GM18498 (cell line): ENCODE results near the gene EFCAB8.

Experiments
- ATAC-seq: cut with Tn5 transposase; IDR thresholded peaks from one replicate; pipeline ENCODE4 v1.9.1; 2021; ENCODE audit warnings: mild to moderate bottlenecking, moderate library complexity; ENCODE audit not compliant: unreplicated experiment

The EFCAB8 gene

GRCh38 chr20:33005132-33005566 is 146.4 kb downstream of the EFCAB8 start:
- no peak for ATAC-seq

- ATAC-seq: no peak
Observed at GRCh38 chr20:33005908-33006775, 147.4 kb downstream of the EFCAB8 start.

DNA sequence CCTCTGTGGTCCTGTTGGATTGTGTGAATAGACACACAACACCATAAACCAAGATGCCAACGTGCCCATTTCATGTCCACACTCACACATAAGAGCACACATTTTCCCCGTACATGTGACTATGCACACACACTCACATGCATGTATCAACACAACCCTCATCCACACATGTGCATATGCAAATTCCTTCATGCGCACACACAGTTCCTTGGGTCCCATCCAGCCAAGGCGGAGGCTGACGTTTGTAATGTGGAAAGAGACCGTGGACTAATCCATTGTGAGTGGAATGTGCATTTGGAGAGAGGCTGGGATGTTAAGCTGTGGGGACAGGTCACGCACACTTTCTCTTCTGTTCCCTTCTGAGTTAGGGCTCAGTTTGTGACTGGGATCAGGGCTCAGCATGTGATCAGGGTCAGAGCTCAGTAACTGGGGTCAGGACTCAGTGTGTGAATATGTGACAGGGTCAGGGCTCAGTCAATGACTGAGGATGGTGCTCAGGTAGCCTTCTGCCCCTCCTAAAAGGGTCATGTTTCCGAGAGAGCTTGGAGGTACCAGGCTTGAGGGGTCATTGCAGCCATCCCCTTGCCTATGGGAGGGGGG is 148.2 kb downstream of the EFCAB8 start:
- ATAC-seq: no peak

DNA sequence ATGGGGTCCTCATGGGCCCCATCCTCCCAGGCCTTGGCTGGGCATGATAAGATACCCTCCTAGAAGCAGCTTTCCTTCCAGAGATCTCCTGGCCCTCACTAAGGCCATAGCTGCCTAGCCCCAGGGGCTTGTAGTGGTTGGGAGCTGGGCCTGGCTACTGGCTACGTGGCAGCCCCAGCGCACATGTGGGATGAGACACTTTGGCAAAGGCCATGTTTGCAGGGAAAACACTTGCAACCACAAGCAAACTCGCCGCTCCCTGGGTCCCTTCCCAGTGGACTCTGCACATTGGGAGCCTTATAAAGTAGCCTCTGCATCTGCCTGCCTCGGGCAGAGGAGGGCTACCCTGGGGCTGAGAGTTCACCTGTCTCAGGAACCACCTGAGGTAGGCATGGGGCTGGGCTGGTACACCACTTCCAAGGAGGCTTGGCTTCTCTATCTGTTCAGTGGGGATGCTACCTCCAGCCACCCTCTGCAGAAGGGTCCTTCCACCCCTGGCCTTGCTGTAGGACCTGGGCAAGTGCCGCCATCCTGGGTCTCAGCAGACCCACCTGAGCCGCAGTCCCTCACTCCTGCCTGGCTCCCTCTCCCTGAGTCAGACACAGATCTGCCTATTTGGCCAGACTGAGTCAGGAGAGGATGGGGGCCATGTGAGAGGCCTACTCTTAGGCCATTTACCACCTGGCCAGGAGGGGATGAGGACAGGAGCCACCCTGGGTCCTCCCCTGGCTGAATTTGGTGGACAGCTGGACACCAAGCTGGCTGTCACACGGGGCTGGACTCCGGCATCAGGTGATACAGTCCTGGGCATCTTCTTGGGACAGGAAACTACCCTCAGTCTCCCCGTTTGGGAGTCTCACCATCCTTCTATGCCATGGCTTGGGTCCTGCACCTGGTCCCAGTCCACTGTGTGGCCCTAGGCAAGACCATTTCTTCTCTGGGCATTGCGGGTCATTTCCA is 148.9 kb downstream of the EFCAB8 start, which contains the start of gene BPIFB2:
TSS of gene BPIFB2 (plus strand) at position 329 of the 960 bp plus-strand sequence. CDS start 871 bp downstream, outside the sequence.
- ATAC-seq: no peak

DNA sequence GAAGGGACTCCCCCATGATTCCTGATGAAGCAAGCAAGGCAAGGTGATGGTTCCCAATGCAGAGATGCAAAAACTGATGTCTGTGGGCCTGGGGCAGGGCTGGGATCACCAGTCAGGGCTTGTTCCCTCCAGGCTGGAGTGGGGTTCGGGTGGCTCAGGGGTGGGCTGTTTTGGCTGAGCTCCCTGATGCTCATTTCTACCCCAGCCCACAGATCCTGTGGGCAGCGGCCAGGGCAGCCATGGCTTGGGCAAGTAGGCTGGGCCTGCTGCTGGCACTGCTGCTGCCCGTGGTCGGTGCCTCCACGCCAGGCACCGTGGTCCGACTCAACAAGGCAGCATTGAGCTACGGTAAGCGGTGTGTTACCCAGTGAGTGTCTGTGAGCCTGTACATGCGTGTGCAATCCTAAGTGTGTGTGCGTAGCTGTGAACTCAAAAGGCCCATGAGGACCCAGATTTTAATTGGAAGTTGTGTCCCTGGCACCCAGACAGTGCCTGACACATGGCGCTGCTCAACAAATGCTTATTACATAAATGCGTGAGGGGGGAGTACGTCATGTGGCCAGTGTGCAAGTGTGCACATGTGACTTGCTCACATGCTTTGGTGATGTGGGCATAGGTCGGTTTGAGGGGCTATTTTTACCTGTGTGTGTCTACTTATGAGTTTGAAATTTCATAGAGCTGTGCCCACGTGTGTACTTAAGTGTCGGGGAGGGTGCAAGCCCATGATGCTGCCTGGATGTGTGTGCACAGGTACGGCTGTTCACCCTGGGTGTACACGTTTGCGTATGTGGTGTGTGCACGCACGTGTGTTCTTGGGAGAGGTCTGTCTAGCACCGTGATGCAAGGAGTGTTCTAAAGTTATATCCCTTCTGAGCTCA is 149.9 kb downstream of the EFCAB8 start:
- no peak for ATAC-seq

GRCh38 chr20:33009214-33010132 is 150.8 kb downstream of the EFCAB8 start:
- no peak for ATAC-seq

- no peak for ATAC-seq
Observed at GRCh38 chr20:33010133-33010504, 151.4 kb downstream of the EFCAB8 start.

DNA sequence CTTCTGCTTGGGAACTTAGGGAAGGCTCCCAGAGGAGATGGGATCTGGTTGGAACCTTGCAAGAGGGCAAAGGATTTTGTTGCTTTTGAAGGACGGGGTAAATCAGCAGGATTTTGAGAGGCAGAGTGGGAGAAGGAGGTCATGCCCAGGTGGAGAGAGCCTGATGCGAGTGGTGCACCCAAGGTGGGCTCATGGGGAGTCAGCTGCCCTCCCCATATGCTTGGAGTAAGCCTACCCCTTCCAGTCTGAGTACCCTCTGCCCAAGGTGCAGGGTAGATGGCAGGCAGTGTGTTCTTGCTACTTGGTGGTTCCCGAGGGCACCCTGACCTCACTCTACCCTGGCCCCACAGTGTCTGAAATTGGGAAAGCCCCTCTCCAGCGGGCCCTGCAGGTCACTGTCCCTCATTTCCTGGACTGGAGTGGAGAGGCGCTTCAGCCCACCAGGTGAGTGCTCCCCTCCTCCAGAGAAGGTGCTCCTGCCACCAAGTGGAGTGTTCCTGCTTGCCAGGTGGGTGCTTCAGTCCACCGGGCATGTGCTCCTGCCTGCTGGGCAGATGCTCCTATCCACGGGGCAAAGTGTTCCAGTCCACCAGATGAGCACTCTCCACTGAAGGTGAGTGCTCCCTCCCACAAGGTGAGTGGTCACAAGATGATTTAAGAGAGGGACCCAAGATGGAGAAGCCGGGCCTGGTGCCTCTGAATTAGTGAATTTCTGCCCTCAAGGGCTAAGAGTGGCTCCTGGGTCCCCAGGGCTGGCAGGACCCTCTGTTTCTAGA is 152.1 kb downstream of the EFCAB8 start:
- ATAC-seq: no peak
